C4-2B (cell line): ENCODE data around the gene NCOA7.

ENCODE experiments used
- H3K27ac ChIP-seq: fragments of 450-650 bp; 2 replicates; pipeline ENCODE4 v1.5.1; 2017
- ZFX ChIP-seq: fragments of 450-650 bp; IDR thresholded peaks from 2 replicates; pipeline ENCODE4 v1.6.1; 2017
- TF ChIP-seq, protein P1 (sequence below): fragments of 450-650 bp; conservative IDR thresholded peaks from 2 replicates; pipeline ENCODE4 v1.5.1; 2017; ENCODE audit warnings: mild to moderate bottlenecking

Gene NCOA7

DNA sequence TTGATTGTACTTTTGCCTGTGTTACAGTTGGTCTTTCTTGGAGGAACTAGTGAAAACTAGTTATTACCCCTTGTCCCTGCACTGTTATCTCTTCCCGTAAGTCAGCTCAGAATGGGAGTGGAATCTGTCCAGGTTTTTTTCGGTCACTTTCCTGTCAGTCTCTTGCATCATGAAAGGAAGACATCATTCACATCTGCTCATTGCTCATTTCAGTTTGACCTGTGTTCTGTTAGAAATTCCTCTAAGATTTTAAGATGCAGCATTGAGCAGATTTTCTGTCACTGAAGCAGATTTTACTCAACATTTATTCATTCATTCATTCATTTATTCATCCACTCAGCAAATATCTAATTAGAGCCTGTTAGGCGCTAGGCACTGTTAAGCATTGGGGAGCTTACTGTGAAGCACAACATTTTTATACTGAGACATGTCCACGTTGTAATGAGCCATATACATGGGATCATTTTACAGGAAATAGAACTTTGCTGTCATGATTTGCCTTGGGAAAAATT, 132.7 kb downstream of the NCOA7 start:
- H3K27ac ChIP-seq: no peak overlapping the region
- TF ChIP-seq, protein P1, sequence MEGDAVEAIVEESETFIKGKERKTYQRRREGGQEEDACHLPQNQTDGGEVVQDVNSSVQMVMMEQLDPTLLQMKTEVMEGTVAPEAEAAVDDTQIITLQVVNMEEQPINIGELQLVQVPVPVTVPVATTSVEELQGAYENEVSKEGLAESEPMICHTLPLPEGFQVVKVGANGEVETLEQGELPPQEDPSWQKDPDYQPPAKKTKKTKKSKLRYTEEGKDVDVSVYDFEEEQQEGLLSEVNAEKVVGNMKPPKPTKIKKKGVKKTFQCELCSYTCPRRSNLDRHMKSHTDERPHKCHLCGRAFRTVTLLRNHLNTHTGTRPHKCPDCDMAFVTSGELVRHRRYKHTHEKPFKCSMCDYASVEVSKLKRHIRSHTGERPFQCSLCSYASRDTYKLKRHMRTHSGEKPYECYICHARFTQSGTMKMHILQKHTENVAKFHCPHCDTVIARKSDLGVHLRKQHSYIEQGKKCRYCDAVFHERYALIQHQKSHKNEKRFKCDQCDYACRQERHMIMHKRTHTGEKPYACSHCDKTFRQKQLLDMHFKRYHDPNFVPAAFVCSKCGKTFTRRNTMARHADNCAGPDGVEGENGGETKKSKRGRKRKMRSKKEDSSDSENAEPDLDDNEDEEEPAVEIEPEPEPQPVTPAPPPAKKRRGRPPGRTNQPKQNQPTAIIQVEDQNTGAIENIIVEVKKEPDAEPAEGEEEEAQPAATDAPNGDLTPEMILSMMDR: no peak
- TF ChIP-seq ZFX: no peak

DNA sequence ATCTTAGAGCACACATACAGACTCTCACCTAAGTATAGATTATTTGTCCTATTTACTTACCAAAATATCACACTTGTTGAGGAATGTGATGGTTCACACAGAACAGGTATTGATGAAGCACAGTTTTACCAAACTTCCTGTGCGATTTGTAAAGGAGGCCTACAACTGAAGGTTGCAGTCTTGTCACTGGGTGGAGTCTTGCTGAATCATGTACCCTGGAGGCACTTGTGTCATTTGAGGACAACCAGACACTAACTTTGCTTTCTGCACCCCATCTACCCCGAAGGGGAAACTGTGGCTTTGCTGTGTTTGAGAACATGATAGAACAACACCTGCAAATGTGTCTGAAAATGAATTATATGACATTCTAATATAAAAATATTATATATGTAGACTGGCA, 133.4 kb downstream of the NCOA7 start:
- no peak overlapping the region for H3K27ac ChIP-seq
- TF ChIP-seq, protein P1: no peak
- no peak for TF ChIP-seq ZFX

DNA sequence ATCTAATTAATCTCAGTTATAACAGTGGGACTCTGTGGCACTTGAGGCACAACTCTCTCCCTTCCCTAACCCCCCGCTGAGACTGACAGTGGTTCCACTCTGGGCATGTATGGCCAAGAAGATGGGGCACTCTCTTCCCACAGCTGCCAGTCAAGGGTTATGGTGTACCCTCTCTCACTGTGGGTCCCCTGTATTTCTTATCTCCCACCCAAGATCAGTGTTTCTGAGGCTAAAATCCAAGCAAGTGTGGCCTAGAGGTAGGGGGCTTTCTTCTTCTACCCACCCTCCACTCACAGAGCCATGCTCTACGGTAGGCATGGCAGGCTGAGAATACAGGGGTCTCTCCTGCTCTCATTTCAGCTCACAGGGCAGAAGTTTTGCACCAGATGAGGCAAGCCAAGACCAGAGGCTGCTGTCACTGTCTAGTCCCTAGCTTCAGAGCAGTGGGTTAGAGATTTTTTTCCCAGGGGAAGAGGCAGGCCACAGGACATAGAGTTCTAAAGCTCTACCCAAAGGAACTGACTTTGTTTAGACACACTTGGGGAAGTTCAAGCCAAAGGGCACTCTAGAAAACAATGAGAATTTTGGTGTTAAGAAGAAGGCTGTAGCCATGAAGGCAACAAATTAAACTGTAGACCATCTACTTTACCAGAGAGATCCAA, 134.1 kb downstream of the NCOA7 start:
- no peak overlapping the region for H3K27ac ChIP-seq
- TF ChIP-seq, protein P1: no peak
- TF ChIP-seq ZFX: no peak

DNA sequence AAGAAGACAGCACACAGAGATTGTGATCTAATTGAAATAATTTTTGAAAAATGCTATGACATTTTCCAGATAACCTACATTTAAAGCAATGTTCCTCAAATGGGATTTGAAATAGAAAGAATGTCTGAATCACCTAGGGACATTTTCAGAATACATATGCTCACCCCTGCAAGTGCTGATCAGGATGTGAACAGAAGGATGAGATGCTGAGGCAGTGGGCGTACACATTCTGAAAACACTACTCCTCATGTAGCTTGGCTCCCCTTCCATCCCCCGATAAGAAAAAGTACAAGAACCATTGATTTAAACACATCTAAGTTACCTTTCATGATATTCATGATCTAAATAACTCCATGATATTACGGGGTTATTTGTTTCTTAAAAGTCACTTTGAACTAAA, 136.0 kb downstream of the NCOA7 start:
- H3K27ac ChIP-seq: no peak overlapping the region
- no peak for TF ChIP-seq ZFX
- TF ChIP-seq, protein P1: no peak

DNA sequence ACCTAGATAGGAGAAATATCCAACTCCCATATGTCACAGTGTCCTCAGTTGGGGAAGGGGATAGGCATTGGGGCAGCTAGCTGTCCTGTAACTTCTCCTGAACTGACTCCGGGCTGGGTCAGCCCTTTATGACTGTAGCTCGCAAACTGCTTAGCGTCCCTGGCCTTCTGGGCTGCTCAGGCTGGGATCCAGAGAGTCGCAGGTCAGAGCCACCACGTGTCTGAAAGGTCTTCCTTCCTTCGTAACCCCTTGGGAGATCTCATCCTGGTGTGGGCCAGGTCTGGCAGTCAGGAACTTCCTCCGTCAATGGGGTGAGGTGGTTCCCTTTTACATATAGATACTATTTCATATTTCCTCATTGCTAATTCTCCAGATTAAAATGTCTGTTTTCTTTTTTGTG, 137.0 kb downstream of the NCOA7 start:
- H3K27ac ChIP-seq: no peak overlapping the region
- TF ChIP-seq ZFX: no peak

DNA sequence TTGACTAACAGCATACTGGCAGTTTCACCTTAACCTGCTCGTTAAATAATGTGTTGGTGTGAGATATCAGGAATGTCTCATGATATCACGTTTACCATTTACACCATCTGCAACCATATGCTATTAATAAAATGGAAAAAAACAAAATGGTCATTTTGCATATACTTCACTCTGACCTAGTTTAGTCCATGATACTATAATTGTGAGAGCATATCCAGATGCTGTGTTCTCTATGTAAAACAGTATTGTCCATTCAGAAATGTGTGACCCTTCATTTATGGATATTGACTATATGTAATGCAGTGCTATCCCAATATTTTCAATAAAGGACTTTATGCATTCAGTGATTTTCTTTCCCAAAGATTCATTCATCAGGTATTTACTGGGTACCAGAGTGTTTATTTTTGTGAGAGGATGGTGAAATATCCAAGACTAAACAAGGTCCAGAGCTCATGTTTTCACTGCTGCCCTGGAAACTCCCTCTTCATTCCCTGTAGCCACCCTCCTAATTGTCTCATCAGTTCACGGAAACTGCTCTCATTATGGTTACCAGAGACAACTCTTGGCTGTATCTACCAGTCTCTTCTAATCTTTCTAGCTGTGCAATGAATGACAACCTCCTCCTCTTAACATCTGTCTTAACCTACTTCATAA, 140.1 kb downstream of the NCOA7 start:
- no peak for TF ChIP-seq ZFX
- TF ChIP-seq, protein P1: no peak
- H3K27ac ChIP-seq: no peak overlapping the region

DNA sequence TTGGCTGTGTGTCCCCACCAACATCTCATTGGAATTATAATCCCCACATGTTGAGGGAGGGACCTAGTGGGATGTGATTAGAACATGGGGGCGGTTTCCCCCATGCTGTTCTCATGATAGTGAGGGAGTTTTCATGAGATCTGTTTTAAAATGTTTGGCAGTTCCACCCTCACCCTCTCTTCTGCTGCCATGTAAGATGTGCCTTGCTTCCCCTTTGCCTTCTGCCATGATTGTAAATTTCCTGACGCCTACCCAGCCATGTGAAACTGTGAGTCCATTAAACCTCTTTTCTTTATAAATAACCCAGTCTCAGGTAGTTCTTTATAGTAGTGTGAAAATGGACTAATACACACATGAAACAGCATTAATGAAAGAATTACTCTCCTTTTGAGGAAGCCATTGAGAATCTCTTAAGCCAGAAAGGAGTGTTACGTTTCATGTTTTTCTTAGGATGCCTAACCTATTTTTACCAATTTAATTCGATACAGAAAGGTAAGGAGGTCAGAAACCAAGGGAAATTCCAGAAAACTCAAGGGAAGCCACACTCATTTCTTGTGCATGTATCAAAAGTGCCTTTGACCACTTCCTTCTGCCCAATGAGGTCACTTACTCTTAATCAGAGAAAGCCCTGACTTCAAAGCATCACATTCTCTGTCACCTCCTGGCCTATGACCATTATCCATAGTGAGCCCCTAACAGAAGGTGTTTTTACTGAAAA, 141.1 kb downstream of the NCOA7 start:
- TF ChIP-seq ZFX: no peak
- TF ChIP-seq, protein P1: no peak
- H3K27ac ChIP-seq: no peak overlapping the region
